Thyroid gland (tissue), 4 donors: ENCODE measurements around the gene SALL4.

Source experiments
- POLR2A ChIP-seq, 2 donors: fragments of 450-650 bp; IDR thresholded peaks; one replicate each; pipeline ENCODE4 v1.6.1; 2017; ENCODE audit warnings: antibody characterized with exemption in 2 of 2, mild to moderate bottlenecking in 2 of 2, moderate library complexity in 1 of 2
- TF ChIP-seq, protein P1 (sequence below), 6 experiments: fragments of 200-600 bp in 3 of 6; fragments of 450-650 bp in 3 of 6; sonication (generic) in 3 of 6; IDR thresholded peaks; one replicate each; pipeline ENCODE4 v1.5.1; 2016 to 2019; ENCODE audit warnings: antibody characterized with exemption in 6 of 6, mild to moderate bottlenecking in 2 of 6, inconsistent platforms in 1 of 6, moderate library complexity in 1 of 6

GRCh38 chr20:51807720-51808250 lies 5.5 kb upstream of the SALL4 start:
- TF ChIP-seq, protein P1, sequence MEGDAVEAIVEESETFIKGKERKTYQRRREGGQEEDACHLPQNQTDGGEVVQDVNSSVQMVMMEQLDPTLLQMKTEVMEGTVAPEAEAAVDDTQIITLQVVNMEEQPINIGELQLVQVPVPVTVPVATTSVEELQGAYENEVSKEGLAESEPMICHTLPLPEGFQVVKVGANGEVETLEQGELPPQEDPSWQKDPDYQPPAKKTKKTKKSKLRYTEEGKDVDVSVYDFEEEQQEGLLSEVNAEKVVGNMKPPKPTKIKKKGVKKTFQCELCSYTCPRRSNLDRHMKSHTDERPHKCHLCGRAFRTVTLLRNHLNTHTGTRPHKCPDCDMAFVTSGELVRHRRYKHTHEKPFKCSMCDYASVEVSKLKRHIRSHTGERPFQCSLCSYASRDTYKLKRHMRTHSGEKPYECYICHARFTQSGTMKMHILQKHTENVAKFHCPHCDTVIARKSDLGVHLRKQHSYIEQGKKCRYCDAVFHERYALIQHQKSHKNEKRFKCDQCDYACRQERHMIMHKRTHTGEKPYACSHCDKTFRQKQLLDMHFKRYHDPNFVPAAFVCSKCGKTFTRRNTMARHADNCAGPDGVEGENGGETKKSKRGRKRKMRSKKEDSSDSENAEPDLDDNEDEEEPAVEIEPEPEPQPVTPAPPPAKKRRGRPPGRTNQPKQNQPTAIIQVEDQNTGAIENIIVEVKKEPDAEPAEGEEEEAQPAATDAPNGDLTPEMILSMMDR (IDR thresholded peaks at IDR 0.05): no peak
- no peak for TF ChIP-seq POLR2A (IDR thresholded peaks at IDR 0.05)
